RWPE1 (cell line): ENCODE results near the gene MAPKAPK3.

ENCODE experiments used
- CTCF ChIA-PET: fragments of 350-600 bp; sonication (Branson Sonifier 250); formaldehyde crosslinking; extraction: SDS; loops from one replicate; lab custom pipeline; 2021; lab: Yijun Ruan, JAX
- POLR2A ChIA-PET: fragments of 400-600 bp; formaldehyde crosslinking; extraction: SDS; loops from one replicate; lab custom pipeline; 2020; ENCODE audit warnings: antibody characterized with exemption; ENCODE audit not compliant: low non-redundant PET; lab: Yijun Ruan, JAX
- DNase-seq: peaks from one replicate; pipeline ENCODE4 v3.0.0; 2012; ENCODE audit warnings: low spot score
- H3K27ac ChIP-seq: fragments of 450-650 bp; 2 replicates; pipeline ENCODE4 v1.5.1; 2017
- TF ChIP-seq, protein P1 (sequence below): fragments of 450-650 bp; conservative IDR thresholded peaks from 2 replicates; pipeline ENCODE4 v1.5.1; 2017; ENCODE audit warnings: low read depth, mild to moderate bottlenecking

Gene MAPKAPK3

DNA sequence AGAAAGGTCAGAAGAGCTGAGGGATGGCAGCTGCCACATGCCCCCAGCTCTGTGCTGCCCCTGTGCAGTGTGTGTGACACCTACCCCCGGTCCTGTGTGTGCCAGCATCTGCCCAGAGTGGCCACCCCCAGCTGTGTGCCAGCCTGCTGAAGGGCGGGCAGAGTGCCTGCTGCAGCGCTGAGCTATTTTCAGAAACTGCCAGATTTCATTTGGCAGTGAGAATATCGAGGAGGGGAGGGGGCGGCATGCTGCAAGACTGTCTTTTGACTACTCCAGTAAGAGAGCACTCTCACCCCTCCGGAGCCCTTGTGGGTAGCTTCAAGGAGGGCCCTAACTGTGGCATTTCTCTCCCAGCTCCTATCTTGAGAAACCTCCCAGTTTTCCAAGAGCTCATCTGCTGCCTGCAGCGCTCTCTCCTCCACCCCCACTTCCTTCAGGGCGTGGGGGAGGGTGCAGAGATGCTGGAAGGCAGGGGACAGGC, 32.5 kb downstream of the MAPKAPK3 start:
- TF ChIP-seq, protein P1, sequence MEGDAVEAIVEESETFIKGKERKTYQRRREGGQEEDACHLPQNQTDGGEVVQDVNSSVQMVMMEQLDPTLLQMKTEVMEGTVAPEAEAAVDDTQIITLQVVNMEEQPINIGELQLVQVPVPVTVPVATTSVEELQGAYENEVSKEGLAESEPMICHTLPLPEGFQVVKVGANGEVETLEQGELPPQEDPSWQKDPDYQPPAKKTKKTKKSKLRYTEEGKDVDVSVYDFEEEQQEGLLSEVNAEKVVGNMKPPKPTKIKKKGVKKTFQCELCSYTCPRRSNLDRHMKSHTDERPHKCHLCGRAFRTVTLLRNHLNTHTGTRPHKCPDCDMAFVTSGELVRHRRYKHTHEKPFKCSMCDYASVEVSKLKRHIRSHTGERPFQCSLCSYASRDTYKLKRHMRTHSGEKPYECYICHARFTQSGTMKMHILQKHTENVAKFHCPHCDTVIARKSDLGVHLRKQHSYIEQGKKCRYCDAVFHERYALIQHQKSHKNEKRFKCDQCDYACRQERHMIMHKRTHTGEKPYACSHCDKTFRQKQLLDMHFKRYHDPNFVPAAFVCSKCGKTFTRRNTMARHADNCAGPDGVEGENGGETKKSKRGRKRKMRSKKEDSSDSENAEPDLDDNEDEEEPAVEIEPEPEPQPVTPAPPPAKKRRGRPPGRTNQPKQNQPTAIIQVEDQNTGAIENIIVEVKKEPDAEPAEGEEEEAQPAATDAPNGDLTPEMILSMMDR: no peak
- ChIA-PET CTCF (no interaction called here), POLR2A (no interaction called here)
- H3K27ac ChIP-seq: no peak overlapping the region
- DNase-seq: no peak

DNA sequence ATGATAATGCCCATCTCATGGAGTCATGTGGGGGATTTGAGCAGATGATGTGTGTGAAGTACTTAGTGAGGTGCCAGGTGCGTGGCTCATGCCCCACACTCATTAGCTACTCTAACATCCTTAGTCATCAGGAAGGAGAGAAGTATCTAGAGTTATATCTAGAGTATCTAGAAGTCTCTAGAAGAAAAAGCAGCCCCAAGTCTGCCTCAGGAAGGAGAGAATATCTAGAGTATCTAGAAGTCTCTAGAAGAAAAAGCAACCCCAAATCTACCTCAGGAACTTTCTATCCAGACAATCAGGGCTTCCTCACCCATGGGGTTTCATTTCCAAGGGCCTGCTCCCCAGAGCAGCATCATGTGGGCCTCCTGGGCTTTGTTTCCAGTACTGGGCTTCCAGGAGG, 33.1 kb downstream of the MAPKAPK3 start:
- ChIA-PET POLR2A (no interaction called here), CTCF (no interaction called here)
- TF ChIP-seq, protein P1: no peak
- DNase-seq: no peak
- no peak overlapping the region for H3K27ac ChIP-seq

DNA sequence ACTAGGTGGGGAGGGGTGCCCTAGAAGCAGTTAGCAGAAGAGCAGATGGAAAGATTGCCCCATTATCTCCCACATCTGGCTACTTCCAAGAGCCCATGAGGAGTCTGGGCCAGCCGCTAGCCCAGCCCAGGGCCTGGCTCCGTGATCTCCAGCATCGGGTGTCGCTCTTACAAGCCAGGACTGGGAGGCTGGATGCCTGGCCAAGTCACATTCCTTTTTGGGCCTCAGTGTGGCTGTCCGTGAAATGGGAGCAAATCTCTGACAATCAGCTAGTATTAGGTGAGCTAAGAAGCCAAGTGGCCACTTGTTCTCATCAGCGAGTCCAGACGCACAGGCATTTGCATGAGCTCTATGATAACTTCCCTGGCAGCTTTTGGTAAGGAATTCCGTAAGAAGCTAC, 34.5 kb downstream of the MAPKAPK3 start:
- H3K27ac ChIP-seq: no peak overlapping the region
- TF ChIP-seq, protein P1: no peak
- ChIA-PET POLR2A (no interaction called here), CTCF (no interaction called here)
- no peak for DNase-seq

DNA sequence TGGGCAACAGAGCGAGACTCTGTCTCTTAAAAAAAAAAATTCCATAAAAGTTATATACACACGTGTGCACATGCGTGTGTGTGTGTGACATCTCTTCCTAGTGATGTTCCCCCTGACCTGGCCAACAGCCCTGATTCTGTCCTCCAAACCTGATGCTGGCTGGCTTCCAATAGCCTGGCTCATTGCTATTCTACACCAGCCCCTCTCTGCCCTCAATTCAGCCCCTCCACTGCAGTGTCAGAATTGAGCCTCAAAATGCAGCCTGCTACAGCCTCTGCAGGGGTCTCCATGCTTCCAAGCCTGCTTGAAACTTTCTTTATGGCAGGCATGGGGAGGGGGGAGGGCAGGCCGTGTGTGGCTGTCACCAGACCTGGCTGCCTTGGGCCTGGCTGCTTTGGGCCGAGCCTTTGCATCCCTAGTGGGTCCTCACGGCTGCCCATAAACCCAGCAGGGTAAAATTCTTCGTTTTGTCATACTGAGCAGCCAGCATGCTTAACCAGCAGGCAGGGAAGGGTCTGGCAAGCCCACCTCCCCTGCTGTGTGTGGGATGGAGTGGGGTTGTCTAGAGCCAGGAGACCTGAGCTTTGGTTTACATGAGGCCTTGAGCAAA, 35.1 kb downstream of the MAPKAPK3 start:
- ChIA-PET POLR2A (no interaction called here), CTCF (interaction anchor here (1.5 to 2.2 kb wide), 2 partner anchors 33 to 36 kb away, joined by 6 to 16 read pairs; partner anchors contain the start of gene MAPKAPK3)
- no peak for DNase-seq
- no peak overlapping the region for H3K27ac ChIP-seq
- TF ChIP-seq, protein P1: no peak

DNA sequence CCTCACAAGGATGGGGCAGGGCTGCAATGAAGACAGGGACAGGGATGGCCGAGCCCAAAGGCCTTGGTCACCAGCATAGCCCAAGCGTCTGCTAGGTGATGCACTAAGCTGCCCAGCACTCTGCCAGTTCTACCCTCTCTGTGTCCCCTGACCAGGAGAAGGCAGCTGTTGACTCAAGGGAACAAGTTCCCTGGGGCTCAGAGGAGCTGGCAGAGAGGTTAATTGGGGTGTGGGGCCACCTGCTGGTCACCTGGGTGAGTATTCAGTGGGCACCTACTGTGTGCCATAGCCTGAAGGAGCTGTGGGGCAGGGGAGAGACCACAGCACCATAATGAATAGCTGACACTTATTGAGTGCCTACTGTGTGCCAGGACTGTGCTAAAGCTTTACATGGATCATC, 35.8 kb downstream of the MAPKAPK3 start:
- POLR2A ChIA-PET: no interaction called here
- TF ChIP-seq, protein P1: no peak; the same call in 1 of the 2 replicates
- DNase-seq: peak; percentile 45
- CTCF ChIA-PET: interaction anchor here (0.6 to 2.2 kb wide), 4 partner anchors 9 to 90 kb away, joined by 3 to 16 read pairs (median 5); partner anchors contain the start of gene MAPKAPK3
- no peak overlapping the region for H3K27ac ChIP-seq

DNA sequence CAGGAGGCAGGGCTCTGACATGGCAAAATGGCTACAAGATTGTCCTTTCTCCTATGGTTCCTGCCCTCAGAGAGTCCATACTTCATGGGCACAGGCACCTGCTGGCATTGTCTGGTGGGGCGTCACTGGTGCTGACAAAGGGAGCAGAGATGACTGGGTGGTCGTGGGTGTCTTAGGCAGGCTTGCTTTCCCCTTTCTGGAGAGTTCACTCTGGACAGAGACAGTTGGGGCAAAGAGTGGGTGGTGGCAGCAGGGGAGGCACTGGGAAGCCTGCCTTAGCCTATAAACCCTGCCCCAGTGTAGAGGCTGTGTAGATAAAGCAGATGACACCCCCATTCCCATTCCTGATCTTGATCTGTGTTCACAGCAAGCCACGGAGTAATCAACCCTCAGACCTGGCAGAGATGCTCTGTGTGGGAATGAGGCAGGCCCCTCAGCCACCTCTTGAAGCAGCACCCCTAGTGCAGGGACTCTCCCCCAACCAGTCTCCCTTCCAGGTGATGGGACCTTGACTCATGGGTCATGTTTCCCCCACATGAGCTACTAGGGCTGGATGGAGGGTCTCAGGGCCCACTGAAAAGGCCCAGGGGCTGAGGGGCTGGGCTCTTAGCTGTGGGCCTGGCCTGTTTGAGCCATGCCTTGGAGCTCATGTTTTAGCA, 37.1 kb downstream of the MAPKAPK3 start:
- POLR2A ChIA-PET: no interaction called here
- H3K27ac ChIP-seq: no peak overlapping the region
- DNase-seq: no peak
- CTCF ChIA-PET: interaction anchor here (0.7 to 2.2 kb wide), 2 partner anchors 38 to 112 kb away, joined by 3 to 16 read pairs; partner anchors contain the start of gene MAPKAPK3
- TF ChIP-seq, protein P1: no peak
